A673 (cell line): ENCODE results near the gene CNTN5.

Source experiments
- EZH2 ChIP-seq: fragments of 200-600 bp; sonication (generic); IDR thresholded peaks from 2 replicates; pipeline ENCODE4 v1.6.1; 2017; ENCODE audit warnings: borderline replicate concordance, low read depth, mild to moderate bottlenecking, mixed read lengths, antibody characterized with exemption, low read length; ENCODE audit not compliant: poor library complexity, severe bottlenecking
- TF ChIP-seq, protein P1 (sequence below): fragments of 300-800, 200-600 bp; sonication (generic); conservative IDR thresholded peaks from 2 replicates; pipeline ENCODE4 v1.5.1; 2017; ENCODE audit warnings: low read depth, mild to moderate bottlenecking, antibody characterized with exemption, low read length, moderate library complexity, mixed read lengths

DNA sequence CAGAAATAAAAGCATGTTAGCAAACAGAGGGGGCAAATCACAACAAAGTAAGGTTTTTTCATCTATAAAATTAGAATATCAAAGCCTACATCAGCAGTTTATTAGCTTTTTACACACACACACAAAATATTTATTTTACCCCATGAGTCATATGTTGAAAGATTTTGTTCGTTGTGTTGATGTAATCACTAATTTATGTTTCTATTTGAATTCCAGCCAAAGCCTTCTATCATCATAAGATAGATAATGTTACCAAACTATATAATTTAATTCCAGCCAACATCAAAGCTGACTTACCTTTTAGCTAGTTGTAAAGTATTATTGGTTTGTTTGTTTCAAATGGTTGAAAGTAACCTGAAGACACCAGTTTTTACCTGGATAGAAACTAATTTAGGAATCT, 1208.3 kb downstream of the CNTN5 start:
- TF ChIP-seq, protein P1, sequence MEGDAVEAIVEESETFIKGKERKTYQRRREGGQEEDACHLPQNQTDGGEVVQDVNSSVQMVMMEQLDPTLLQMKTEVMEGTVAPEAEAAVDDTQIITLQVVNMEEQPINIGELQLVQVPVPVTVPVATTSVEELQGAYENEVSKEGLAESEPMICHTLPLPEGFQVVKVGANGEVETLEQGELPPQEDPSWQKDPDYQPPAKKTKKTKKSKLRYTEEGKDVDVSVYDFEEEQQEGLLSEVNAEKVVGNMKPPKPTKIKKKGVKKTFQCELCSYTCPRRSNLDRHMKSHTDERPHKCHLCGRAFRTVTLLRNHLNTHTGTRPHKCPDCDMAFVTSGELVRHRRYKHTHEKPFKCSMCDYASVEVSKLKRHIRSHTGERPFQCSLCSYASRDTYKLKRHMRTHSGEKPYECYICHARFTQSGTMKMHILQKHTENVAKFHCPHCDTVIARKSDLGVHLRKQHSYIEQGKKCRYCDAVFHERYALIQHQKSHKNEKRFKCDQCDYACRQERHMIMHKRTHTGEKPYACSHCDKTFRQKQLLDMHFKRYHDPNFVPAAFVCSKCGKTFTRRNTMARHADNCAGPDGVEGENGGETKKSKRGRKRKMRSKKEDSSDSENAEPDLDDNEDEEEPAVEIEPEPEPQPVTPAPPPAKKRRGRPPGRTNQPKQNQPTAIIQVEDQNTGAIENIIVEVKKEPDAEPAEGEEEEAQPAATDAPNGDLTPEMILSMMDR, result no peak
- TF ChIP-seq EZH2, result no peak
